ENCODE data around the gene SLC5A2. TPM values are rescaled to one million over a fixed set of nuclear protein-coding genes. Genes with fewer than 3 reads are reported as not detected.

The SLC5A2 gene
- total and polyA plus RNA-seq, 2 of the 13 experiments (the other 11 are each of a cell fraction or from before 2014, with no cell fraction given), result 0.24 to 0.97 TPM

- TF ChIP-seq MIER3 (CRISPR knock-in tag; IDR thresholded peaks at IDR 0.05; ENCODE audit: borderline replicate concordance), result peak; percentile 77; the same call in 1 of the 2 replicates
- peak; percentile 37; the same call in 1 of the 2 replicates for TF ChIP-seq ZNF460 (CRISPR knock-in tag; IDR thresholded peaks at IDR 0.05; ENCODE audit: borderline replicate concordance)
- TF ChIP-seq JUND (CRISPR knock-in tag; IDR thresholded peaks at IDR 0.05), result 0 out of 2 replicates have a peak, but pooled peaks have one; percentile 56
- no peak for TF ChIP-seq ZNF550 (CRISPR knock-in tag; IDR thresholded peaks at IDR 0.05; ENCODE audit: borderline replicate concordance)
- no peak for TF ChIP-seq ZC3H4 (CRISPR knock-in tag; IDR thresholded peaks at IDR 0.05; ENCODE audit: borderline replicate concordance)
- TF ChIP-seq ZBTB7B (CRISPR knock-in tag; IDR thresholded peaks at IDR 0.05), result peak; percentile 76; the same call in 1 of the 2 replicates
- no peak for TF ChIP-seq FOXK1 (CRISPR knock-in tag; IDR thresholded peaks at IDR 0.05; ENCODE audit: borderline replicate concordance, low read depth)
- no peak for TF ChIP-seq SOX6 (IDR thresholded peaks at IDR 0.05)
- peak; percentile 42; the same call in 1 of the 2 replicates for TF ChIP-seq SOX6 (CRISPR knock-in tag; IDR thresholded peaks at IDR 0.05)
- TF ChIP-seq GMEB1 (CRISPR knock-in tag; IDR thresholded peaks at IDR 0.05; ENCODE audit: borderline replicate concordance), result peak; percentile 51; the same call in 1 of the 2 replicates
- TF ChIP-seq RFXAP (CRISPR knock-in tag; IDR thresholded peaks at IDR 0.05; ENCODE audit: borderline replicate concordance), result peak; percentile 18; the same call in 1 of the 2 replicates
- TF ChIP-seq HMGXB4 (CRISPR knock-in tag; IDR thresholded peaks at IDR 0.05; ENCODE audit: borderline replicate concordance in 1 of 2, low read depth in 1 of 2), result no peak; a peak in 1 of 4 replicates
- TF ChIP-seq HMG20A (CRISPR knock-in tag; IDR thresholded peaks at IDR 0.05; ENCODE audit: borderline replicate concordance), result no peak; the same call in 1 of the 2 replicates
- TF ChIP-seq MED1 (CRISPR knock-in tag; IDR thresholded peaks at IDR 0.05), result peak; percentile 58; the same call in 1 of the 2 replicates
- no peak; the same call in 1 of the 2 replicates for TF ChIP-seq TAF1 (CRISPR knock-in tag; IDR thresholded peaks at IDR 0.05)
- TF ChIP-seq ZNF234 (CRISPR knock-in tag; conservative IDR thresholded peaks at IDR 0.05), result no peak
- no peak for TF ChIP-seq FOXO4 (CRISPR knock-in tag; conservative IDR thresholded peaks at IDR 0.05)
- peak; percentile 72; the same call in 1 of the 2 replicates for TF ChIP-seq ZNF749 (CRISPR knock-in tag; IDR thresholded peaks at IDR 0.05; ENCODE audit: borderline replicate concordance)
- TF ChIP-seq ZNF296 (CRISPR knock-in tag; conservative IDR thresholded peaks at IDR 0.05), result no peak
- TF ChIP-seq NKX3-1 (CRISPR knock-in tag; IDR thresholded peaks at IDR 0.05), result no peak
- no peak for TF ChIP-seq HOMEZ (CRISPR knock-in tag; IDR thresholded peaks at IDR 0.05; ENCODE audit: low read depth)
- 0 out of 2 replicates have a peak, but pooled peaks have one; percentile 17 for TF ChIP-seq CREB1 (IDR thresholded peaks at IDR 0.05)
- TF ChIP-seq CREB1 (CRISPR knock-in tag; IDR thresholded peaks at IDR 0.05), result no peak
Observed at GRCh38 chr16:31453255-31454204, 29.4 kb upstream of the SLC5A2 start (continued).
